Activated CD4-positive, alpha-beta T cell treated with anti-CD3 and anti-CD28 coated beads, Interleukin-2, amount 10 ng/mL, durations not matched to agents 24 days and 14 days (primary cell): ENCODE data around the gene DOCK3. TPM values are rescaled to one million over a fixed set of nuclear protein-coding genes. Genes with fewer than 3 reads are reported as not detected.

Experiments
- DNase-seq: peaks from one replicate; pipeline ENCODE4 v3.0.0; 2022
- H3K27ac Mint-ChIP-seq: one replicate; pipeline ENCODE4 v1.8.0; 2022; ENCODE audit warnings: mild to moderate bottlenecking, mixed read lengths
- H3K27me3 Mint-ChIP-seq: one replicate; pipeline ENCODE4 v1.8.0; 2022; ENCODE audit warnings: mixed read lengths
- H3K36me3 Mint-ChIP-seq: one replicate; pipeline ENCODE4 v1.8.0; 2022; ENCODE audit warnings: low read depth, mild to moderate bottlenecking, mixed read lengths
- H3K4me1 Mint-ChIP-seq: one replicate; pipeline ENCODE4 v1.8.0; 2021; ENCODE audit warnings: mixed read lengths
- H3K4me3 Mint-ChIP-seq: one replicate; pipeline ENCODE4 v1.8.0; 2022; ENCODE audit warnings: mild to moderate bottlenecking, moderate library complexity, mixed read lengths
- H3K9me3 Mint-ChIP-seq: one replicate; pipeline ENCODE4 v1.8.0; 2021; ENCODE audit warnings: mixed read lengths
- intact Hi-C: fragments of 100-400 bp; cut with micrococcal nuclease; formaldehyde crosslinking; loops from one replicate; pipeline ENCODE4 v1.15.1; 2023
- total RNA-seq: library from RNA; stranded (reverse); gene quantifications from 2 replicates; pipeline ENCODE4 v1.2.3, GENCODE V29; 2022

The DOCK3 gene
- total RNA-seq, result 1.7 and 1.8 TPM in 2 replicates

- Mint-ChIP-seq H3K4me3 (peak within 1 kb of the TSS; percentile 76), H3K9me3 (no peaks in the 10 kb centered on the region), H3K4me1 (peaks cover 10% of the 10 kb centered on the region), H3K27me3 (peaks cover 58% of the 10 kb centered on the region), H3K36me3 (peaks cover 5% of the 10 kb centered on the region), H3K27ac (peak within 1 kb of the TSS; percentile 40)
- DNase-seq, result peak; percentile 92
- intact Hi-C loops, result loop anchor here (2.0 to 5.0 kb wide), 2 partner anchors 58 to 698 kb away; partner anchors contain the start of gene MAPKAPK3
Observed at GRCh38 chr3:50674349-50675178, at the start of gene DOCK3. TSS of gene DOCK3 (plus strand) at chr3:50674927. CDS start at chr3:50675264, 337 bp downstream.

GRCh38 chr3:50625231-50626182 is 49.2 kb upstream of the DOCK3 start:
- Mint-ChIP-seq H3K4me3 (peak overlapping the region; percentile 83), H3K9me3 (no peaks in the 10 kb centered on the region), H3K27ac (peak overlapping the region; percentile 51), H3K4me1 (peaks cover 85% of the 10 kb centered on the region), H3K27me3 (no peaks in the 10 kb centered on the region), H3K36me3 (peaks cover 57% of the 10 kb centered on the region)
- no peak for DNase-seq
- intact Hi-C loops, result no loop called here

- Mint-ChIP-seq H3K4me3 (no peak overlapping the region), H3K27me3 (no peaks in the 10 kb centered on the region), H3K27ac (peak overlapping the region; percentile 45), H3K4me1 (peaks cover 88% of the 10 kb centered on the region), H3K36me3 (peaks cover 52% of the 10 kb centered on the region), H3K9me3 (no peaks in the 10 kb centered on the region)
- intact Hi-C loops, result no loop called here
- no peak for DNase-seq
Observed at GRCh38 chr3:50626401-50626800, 48.3 kb upstream of the DOCK3 start.

- Mint-ChIP-seq H3K27me3 (no peaks in the 10 kb centered on the region), H3K4me3 (peak overlapping the region; percentile 15), H3K9me3 (no peaks in the 10 kb centered on the region), H3K36me3 (peaks cover 54% of the 10 kb centered on the region), H3K4me1 (peaks cover 89% of the 10 kb centered on the region), H3K27ac (peak overlapping the region; percentile 75)
- intact Hi-C loops, result no loop called here
- peak; percentile 69 for DNase-seq
Observed at GRCh38 chr3:50627407-50628051, 47.2 kb upstream of the DOCK3 start.

- Mint-ChIP-seq H3K9me3 (no peaks in the 10 kb centered on the region), H3K27me3 (no peaks in the 10 kb centered on the region), H3K36me3 (peaks cover 56% of the 10 kb centered on the region), H3K4me3 (peak overlapping the region; percentile 11), H3K4me1 (peaks cover 89% of the 10 kb centered on the region), H3K27ac (peak overlapping the region; percentile 62)
- no peak for DNase-seq
- intact Hi-C loops, result no loop called here
Observed at GRCh38 chr3:50628601-50629000, 46.1 kb upstream of the DOCK3 start.

GRCh38 chr3:50630394-50630793 is 44.3 kb upstream of the DOCK3 start:
- DNase-seq, result no peak
- Mint-ChIP-seq H3K36me3 (peaks cover 49% of the 10 kb centered on the region), H3K4me1 (peaks cover 82% of the 10 kb centered on the region), H3K27ac (peak overlapping the region; percentile 86), H3K27me3 (no peaks in the 10 kb centered on the region), H3K4me3 (no peak overlapping the region), H3K9me3 (no peaks in the 10 kb centered on the region)
- intact Hi-C loops, result no loop called here

GRCh38 chr3:50630877-50631276 is 43.9 kb upstream of the DOCK3 start:
- intact Hi-C loops, result no loop called here
- Mint-ChIP-seq H3K27me3 (no peaks in the 10 kb centered on the region), H3K27ac (peak overlapping the region; percentile 86), H3K4me3 (no peak overlapping the region), H3K4me1 (peaks cover 81% of the 10 kb centered on the region), H3K9me3 (no peaks in the 10 kb centered on the region), H3K36me3 (peaks cover 48% of the 10 kb centered on the region)
- DNase-seq, result no peak

GRCh38 chr3:50632450-50632849 is 42.3 kb upstream of the DOCK3 start:
- H3K9me3 Mint-ChIP-seq, result no peaks in the 10 kb centered on the region
- peaks cover 45% of the 10 kb centered on the region for H3K36me3 Mint-ChIP-seq
- H3K4me3 Mint-ChIP-seq, result peak overlapping the region; percentile 75
- peak overlapping the region; percentile 86 for H3K27ac Mint-ChIP-seq
- peak; percentile 67 for DNase-seq
- peaks cover 82% of the 10 kb centered on the region for H3K4me1 Mint-ChIP-seq
- intact Hi-C loops, result loop anchor here (1.0 to 2.0 kb wide), 2 partner anchors 8 to 16 kb away; partner anchors contain the start of gene MAPKAPK3
- no peaks in the 10 kb centered on the region for H3K27me3 Mint-ChIP-seq

- peaks cover 43% of the 10 kb centered on the region for H3K36me3 Mint-ChIP-seq
- peaks cover 81% of the 10 kb centered on the region for H3K4me1 Mint-ChIP-seq
- no peak for DNase-seq
- peak overlapping the region; percentile 86 for H3K27ac Mint-ChIP-seq
- H3K27me3 Mint-ChIP-seq, result no peaks in the 10 kb centered on the region
- peak overlapping the region; percentile 31 for H3K4me3 Mint-ChIP-seq
- intact Hi-C loops, result loop anchor here (2.0 kb wide), 1 partner anchor 17 kb away; the partner anchor contains the start of gene MAPKAPK3
- H3K9me3 Mint-ChIP-seq, result no peaks in the 10 kb centered on the region
Observed at GRCh38 chr3:50633230-50633790, 41.4 kb upstream of the DOCK3 start.

- Mint-ChIP-seq H3K4me1 (peaks cover 72% of the 10 kb centered on the region), H3K9me3 (no peaks in the 10 kb centered on the region), H3K36me3 (peaks cover 44% of the 10 kb centered on the region), H3K27me3 (no peaks in the 10 kb centered on the region), H3K27ac (peak overlapping the region; percentile 64), H3K4me3 (no peak overlapping the region)
- DNase-seq, result no peak
- intact Hi-C loops, result no loop called here
Observed at GRCh38 chr3:50635066-50635465, 39.7 kb upstream of the DOCK3 start.

GRCh38 chr3:50637011-50637410 is 37.7 kb upstream of the DOCK3 start:
- peaks cover 54% of the 10 kb centered on the region for H3K36me3 Mint-ChIP-seq
- no peaks in the 10 kb centered on the region for H3K27me3 Mint-ChIP-seq
- H3K4me1 Mint-ChIP-seq, result peaks cover 56% of the 10 kb centered on the region
- H3K9me3 Mint-ChIP-seq, result no peaks in the 10 kb centered on the region
- no peak overlapping the region for H3K4me3 Mint-ChIP-seq
- no peak for DNase-seq
- peak overlapping the region; percentile 55 for H3K27ac Mint-ChIP-seq
- intact Hi-C loops, result no loop called here

- peak overlapping the region; percentile 79 for H3K27ac Mint-ChIP-seq
- intact Hi-C loops, result no loop called here
- no peak for DNase-seq
- no peaks in the 10 kb centered on the region for H3K9me3 Mint-ChIP-seq
- H3K36me3 Mint-ChIP-seq, result peaks cover 48% of the 10 kb centered on the region
- peak overlapping the region; percentile 17 for H3K4me3 Mint-ChIP-seq
- H3K27me3 Mint-ChIP-seq, result no peaks in the 10 kb centered on the region
- H3K4me1 Mint-ChIP-seq, result peaks cover 50% of the 10 kb centered on the region
Observed at GRCh38 chr3:50637945-50638344, 36.8 kb upstream of the DOCK3 start.

GRCh38 chr3:50639055-50639494 is 35.7 kb upstream of the DOCK3 start:
- Mint-ChIP-seq H3K9me3 (no peaks in the 10 kb centered on the region), H3K27me3 (no peaks in the 10 kb centered on the region), H3K4me3 (no peak overlapping the region), H3K4me1 (peaks cover 39% of the 10 kb centered on the region), H3K27ac (no peak overlapping the region), H3K36me3 (peaks cover 53% of the 10 kb centered on the region)
- intact Hi-C loops, result no loop called here
- DNase-seq, result no peak
